DND-41 (cell line): ENCODE measurements around the gene PDGFRB.

Experiments
- EZH2 ChIP-seq: IDR thresholded peaks from 3 replicates; pipeline ENCODE4 v1.6.1; 2012; ENCODE audit warnings: borderline replicate concordance, low read depth, mild to moderate bottlenecking, moderate library complexity, low read length, inconsistent platforms; ENCODE audit not compliant: severe bottlenecking
- TF ChIP-seq, protein P1 (sequence below): IDR thresholded peaks from 2 replicates; pipeline ENCODE4 v1.5.1; 2012; ENCODE audit warnings: borderline replicate concordance, low read length, moderate library complexity, mild to moderate bottlenecking; ENCODE audit not compliant: poor library complexity, severe bottlenecking; ENCODE audit errors: extremely low read depth

DNA sequence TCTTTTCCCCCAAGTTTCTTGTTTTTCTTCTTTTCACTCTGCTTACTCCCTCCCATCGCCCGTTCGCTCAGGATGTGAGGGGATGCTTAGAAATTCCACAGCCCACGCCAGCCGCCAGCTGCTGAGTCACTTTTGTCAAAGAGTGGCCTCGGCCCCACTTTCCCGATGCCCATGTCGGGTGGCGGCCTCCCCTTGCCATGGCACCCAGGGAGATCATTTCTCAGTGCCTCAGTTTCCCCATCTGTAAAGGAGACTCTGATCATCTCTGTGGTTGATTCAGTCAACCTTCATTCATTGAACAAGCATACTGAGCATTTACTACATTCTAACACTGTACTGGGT, 353 bp upstream of the PDGFRB start:
- TF ChIP-seq, protein P1, sequence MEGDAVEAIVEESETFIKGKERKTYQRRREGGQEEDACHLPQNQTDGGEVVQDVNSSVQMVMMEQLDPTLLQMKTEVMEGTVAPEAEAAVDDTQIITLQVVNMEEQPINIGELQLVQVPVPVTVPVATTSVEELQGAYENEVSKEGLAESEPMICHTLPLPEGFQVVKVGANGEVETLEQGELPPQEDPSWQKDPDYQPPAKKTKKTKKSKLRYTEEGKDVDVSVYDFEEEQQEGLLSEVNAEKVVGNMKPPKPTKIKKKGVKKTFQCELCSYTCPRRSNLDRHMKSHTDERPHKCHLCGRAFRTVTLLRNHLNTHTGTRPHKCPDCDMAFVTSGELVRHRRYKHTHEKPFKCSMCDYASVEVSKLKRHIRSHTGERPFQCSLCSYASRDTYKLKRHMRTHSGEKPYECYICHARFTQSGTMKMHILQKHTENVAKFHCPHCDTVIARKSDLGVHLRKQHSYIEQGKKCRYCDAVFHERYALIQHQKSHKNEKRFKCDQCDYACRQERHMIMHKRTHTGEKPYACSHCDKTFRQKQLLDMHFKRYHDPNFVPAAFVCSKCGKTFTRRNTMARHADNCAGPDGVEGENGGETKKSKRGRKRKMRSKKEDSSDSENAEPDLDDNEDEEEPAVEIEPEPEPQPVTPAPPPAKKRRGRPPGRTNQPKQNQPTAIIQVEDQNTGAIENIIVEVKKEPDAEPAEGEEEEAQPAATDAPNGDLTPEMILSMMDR = no peak
- no peak for TF ChIP-seq EZH2
